NOMO-1 (cell line): Measurements from ENCODE around the gene ETV3.

Experiments used
- DNase-seq, 2 experiments: peaks; one replicate each; lab custom pipeline; 2025; ENCODE audit not compliant: unreplicated experiment in 2 of 2; lab: John Stamatoyannopoulos, UW

The ETV3 gene

DNA sequence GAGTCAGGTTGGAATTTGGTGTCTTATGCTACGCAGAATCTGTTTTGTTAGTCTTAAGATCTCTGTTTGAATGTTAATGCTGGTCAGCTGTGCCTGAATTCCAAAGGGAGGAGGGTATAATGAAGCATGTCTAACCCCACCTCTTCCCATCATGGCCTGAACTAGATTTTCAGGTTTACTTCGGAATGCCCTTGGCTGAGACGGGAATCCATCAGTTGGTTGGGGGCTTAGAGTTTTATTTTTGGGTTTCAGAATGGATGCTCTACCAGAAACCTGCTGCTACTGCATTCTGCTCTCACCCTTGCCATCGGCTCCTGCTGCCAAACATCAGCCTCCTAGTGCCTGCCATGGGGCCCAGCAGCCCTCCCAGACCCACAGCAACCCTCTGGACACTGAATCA is 24.1 kb upstream of the ETV3 start:
- DNase-seq, result no peak

DNA sequence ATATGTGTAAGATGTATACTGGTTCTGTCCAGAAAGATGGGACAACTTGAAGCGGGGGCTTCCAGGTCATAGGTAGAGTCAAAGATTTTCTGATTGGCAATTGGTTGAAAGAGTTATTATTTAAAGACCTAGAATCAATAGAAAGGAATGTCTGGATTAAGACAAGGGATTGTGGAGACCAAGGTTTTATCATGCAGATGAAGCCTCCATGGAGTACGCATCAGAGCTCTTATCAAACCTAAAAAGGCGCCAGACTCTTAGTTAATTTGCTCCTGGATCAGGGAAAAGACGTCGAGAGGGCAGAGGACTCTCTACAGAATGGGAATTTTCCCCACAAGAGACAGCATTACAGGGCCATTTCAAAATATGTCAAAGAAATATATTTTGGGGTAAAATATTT is 23.7 kb upstream of the ETV3 start:
- DNase-seq, result no peak

DNA sequence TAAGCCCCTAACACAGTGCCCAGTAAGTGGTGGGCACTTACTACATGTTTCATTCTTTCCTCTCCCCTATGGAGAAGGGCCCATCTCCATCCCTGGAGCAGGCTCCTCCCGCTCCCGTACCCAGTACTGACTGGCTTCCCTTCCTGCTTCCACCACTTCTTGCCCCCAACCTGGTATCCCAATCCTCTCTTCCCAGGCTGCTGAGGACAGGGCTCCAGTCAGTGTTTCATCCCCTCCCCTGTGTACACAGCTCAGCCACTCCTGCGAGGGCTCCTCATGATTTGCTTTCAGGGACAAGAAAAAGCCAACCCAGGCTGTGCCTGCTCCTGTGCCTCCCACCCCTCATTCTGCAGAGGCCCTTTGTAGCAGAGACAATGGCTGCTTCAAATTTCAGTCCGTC is 20.8 kb upstream of the ETV3 start:
- DNase-seq, result no peak

DNA sequence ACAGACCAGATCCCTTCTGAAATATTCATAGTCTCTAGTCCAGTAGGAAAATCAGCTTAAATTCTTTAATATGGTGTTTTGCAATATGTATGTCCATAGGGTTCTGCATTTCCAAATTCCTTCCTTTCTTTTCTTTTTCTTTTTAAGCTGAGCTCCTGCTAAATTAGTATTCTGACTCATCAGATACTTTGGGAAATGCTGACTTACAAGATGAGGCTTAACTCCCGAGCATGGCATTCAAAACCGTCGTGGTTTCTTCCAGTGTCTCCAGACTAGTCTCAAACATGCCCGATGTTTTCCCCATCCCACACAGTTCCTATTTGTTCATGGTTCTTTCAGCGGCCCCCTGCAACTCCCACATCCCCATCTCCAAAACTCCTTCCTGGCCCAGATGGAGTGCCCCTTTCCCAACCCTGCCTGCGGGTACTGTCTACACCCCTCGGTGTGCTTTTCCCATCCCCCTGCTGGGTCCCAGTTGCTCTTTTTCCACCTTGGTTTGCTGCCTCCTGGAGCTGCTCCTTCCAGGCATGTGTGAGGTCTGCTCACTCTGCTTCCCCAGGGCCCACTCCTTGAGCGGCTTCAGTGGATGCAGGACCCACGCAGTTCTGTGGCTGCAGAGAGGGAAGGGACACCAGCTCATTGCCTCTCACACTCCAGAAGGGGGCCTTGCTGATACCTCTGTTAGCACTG is 19.5 kb upstream of the ETV3 start:
- no peak for DNase-seq

DNA sequence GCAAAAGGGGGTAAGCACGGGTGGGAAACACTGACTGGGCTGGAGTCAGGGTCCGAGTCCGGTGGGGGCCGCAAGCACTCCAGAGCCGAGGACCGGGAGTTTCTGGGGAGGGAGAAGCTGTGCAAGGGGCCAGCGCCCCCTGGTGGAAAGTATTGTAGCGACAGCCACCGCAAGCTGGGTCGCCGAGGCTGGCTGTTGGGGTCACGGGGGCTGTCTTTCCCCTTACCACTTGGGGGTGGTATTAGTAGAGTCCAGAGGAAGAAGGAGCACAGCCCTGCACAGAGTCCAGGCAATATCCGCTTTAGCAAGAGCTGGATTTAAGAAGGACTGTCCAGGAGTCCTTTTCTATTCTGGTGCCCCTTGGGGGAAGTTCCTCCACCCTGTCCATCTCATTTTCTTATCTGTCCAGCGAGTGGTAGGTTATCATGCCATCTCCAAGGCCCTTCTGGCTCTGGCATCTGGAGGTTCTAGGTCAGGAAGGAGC is 17.9 kb upstream of the ETV3 start:
- DNase-seq, result peak; percentile 39 to 61

DNA sequence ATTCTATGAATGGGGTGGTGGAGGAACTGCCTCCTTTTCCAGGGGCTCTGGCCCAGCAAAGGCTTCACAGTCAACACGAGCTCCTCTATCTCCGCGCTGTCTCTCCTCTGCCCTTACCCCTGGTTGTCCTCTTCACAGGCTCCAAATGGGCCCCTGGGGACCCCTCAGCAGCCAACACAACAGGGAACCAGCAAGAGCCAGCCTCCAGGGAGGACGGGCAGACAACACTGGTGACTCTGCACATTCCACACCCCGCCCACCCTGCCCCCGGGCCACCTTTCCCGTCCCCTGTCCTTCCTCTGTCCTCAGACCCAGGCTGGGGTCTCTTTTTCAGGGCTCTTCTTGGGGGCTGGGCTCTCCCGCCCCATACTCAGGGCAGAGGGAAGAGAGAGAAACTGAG is 17.5 kb upstream of the ETV3 start:
- no peak for DNase-seq

DNA sequence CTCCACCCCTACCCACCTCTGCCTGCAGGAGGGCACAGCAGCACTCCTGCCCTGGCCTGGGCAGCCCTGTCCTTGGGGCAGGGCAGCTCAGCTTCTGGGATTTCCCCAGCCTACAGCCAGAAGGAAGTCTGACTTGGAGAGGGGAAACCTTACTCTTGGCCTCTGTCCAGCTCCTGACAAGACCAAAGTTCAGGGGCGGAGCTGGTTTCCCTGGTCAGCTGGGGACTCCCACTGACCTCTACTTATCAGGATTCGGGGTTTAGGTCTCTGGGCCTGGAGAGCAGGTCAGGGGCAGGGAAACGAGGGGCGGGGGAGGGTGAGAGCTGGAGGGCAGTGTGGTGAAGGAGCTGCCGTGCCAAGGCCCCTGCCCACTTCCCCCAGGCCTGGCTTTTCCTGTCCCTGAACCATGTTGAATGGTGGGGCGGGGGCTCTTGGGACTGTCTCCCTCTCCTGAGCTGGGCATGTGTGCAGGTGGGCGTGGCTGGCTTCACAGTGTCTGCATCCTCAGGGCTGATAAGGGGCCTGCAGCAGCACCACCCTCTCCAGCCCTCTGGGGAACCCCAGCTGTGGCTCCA is 16.8 kb upstream of the ETV3 start:
- no peak for DNase-seq

DNA sequence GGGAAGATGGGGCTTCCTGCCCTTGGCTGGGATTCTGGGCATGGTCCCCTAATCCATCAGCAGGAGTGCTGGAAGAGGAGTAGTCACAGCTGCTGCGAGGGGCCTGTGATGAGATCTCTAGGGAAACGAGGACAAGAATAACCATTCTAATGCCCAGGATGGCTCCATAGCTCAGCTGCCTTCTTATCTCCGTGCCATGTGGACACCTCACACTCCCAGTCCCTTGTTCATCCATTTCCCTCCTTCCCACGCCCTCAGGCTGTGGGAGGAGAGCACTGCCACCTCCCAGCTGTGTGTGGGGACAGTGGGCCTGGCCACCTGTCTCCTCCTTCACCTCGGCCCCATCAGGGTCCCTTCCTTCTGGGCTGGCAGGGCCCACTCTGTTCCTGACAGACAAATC is 16.1 kb upstream of the ETV3 start:
- no peak for DNase-seq

DNA sequence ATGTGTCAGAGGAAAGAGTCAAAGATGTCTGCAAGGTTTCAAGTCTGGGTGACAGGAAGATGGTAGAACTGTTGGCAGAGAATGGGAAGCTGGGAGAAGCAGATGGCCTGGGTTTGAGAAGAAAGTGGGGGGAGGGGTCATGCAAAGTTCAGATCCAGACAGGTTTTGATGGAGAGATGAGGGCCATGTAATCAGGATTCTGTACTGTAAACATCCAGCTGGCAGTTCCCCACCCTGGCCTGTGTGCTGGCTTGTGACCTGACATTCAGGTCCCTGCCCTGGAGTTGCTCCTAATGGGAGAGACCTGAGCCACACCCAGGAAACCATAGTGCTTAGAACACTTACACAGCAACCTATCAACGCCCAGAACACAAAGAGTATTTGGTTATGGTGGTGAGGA is 15.6 kb upstream of the ETV3 start:
- DNase-seq, result no peak

DNA sequence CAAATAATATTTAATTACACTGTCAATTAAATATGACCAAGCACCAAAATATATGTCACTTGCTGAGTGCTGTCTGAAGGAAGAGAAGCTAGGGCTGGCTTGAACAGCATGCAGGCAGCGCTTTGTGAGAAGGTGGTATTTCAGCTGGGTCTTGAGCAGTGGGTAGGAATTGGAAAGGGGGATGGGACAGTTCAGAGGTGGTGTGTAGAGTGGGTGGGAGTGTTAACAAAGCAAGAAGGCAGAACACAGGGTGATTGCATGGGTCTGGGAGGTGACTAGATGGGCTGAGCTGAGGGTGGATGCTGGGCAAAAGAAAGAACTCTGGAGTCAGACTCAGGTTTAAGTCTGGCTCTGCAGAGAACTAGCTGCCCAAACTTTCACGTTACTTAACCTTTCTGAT is 14.3 kb upstream of the ETV3 start:
- DNase-seq, result no peak

DNA sequence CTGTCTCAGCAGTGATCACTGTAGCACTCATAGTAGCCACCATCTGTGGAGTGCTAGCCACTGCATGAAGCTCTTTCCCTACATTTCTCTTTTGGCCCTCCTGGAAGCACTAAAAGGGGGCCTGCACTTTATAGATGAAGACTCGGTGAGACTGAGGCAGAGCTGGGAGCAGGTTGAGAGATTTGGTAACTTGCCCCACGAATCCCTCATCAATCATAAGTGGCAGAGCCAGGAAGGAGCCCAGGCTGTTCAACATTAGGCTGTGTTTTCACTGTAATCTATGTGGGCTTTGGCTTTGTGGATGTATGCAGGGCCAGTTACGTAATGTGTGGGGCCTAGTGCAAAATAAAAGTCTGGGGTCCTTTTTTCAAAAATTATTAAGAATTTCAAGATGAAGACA is 13.3 kb upstream of the ETV3 start:
- DNase-seq, result peak in 1 of 2 experiments; percentile 8

DNA sequence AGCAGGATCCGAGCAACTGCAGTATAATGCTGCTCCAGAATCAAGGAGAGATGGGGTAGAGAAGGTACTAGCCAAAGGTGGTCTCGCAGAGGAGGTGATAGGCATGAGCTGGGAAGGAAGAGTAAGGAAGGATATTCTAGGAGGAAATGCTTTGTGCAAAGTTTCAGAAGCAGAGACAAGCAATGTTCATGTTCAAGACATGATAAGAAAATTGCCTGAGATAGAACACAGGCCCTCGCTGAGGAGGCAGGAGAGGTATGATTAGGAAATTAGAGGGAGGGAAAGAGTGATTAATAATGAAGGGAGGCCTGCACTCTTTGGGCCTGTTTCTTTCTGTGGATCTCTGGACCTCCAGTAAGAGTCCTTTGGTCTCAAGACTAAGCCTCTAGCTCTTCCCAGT is 12.9 kb upstream of the ETV3 start:
- no peak for DNase-seq

DNA sequence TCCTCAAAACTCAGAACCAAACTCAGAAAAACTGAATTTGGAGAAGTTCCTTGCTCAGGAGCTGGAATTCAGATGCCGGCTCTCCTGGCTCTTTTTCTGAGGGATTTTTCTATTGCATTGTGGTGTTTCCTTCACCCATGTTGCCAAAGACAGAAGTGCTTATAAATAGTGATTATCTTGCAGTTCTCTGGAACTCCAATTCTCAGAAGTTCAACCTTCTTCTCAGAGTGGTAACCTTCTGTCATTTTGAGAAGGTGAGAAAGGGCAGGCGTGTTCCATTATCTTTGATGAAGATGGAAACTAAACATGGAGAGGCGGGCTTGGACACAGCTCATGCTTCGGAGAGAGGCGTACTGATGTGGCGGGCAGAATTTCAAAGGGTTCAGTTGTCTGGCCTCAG is 12.4 kb upstream of the ETV3 start:
- DNase-seq, result no peak

DNA sequence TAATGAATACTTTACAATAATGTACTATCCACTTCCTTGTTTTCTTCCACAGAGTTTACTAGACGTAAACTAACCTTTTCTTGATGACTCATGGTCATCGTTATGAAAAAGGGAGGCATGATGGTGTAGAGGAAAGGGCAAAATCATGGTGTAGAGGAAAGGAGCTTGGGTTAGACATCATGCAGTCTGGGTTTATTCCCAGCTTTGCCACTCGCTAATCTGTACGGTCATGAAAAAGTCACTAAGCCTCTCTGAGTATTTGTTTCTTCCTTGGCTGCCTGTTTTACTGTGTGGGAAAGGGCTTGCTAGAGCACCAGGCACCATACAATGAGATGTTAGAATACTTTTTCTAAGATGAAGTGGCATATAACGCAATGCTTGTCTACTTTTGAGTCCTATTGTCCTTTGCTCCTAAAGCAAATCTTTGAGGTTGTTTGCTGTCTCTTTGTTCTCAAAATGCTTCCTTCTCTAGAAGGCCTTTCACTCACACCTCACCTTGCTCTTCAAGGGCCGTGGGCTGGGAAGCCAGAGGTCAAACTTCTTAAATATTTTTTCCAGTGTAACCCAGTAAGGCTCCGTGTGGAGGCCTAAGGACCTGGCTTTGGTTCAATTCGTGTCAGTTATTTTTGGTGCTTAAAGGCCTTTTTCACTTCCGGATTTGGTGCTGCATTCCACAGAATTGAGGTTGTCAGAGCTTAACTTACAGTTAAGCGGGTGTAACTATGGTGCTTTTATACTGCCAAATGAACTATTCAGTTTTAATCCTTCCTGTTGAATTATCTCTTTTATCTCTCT is 9.9 kb upstream of the ETV3 start:
- peak; percentile 78 to 82 for DNase-seq

DNA sequence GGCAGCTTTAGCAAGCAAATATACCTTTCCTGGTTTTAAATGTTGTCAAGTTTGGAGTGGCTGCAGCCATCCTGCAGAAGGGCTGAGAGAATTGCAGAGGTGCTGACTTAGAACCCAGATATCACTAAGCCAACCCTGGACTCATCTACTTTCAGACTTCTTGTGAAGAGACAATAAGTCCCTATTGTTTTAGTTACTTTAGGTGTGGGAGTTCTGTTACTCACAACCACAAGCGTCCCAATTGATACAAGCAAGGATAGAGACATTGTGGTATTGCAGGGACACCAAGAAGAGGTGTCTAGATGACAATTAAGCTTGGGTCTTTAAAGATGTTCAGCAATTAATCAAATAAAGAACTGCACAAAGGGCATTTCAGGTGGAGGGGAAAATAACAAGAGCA is 8.8 kb upstream of the ETV3 start:
- DNase-seq, result no peak

DNA sequence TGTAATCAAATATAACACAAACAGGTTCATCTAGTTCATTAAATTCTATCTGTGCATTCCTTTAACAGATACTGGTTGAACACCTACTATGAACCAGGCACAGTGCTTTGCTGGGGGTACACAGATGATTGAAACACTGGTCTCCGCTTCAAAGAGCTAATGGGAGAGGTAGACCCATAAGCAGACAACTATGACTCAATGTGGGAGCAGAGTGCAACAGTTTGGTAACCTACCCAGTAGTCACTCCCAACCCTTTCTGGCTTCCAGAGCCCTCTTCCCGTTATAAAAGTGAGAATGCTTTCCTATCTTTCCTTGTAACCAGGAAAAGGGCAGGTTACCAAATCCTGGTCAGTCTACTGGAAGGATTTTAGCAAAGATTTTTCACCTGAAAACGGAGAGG is 8.0 kb upstream of the ETV3 start:
- no peak for DNase-seq

DNA sequence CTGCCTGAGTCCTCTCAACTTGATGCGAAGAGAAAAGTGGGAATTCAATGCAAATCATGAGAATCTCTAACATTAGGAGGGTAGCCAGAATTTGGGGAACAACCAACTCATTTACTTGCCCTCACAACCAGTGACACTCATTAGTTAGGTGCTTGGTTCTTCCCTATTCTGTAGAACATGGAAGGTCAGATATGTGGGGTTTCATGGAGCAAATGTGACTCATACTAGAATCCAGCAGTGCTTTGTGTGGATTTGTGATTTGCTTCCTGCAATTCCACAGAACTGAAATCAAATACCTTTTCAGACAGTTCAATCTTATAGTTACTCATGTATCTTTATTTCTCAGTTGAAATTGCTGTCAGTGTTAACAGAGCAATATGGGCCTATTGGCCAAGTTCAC is 6.9 kb upstream of the ETV3 start:
- no peak for DNase-seq

DNA sequence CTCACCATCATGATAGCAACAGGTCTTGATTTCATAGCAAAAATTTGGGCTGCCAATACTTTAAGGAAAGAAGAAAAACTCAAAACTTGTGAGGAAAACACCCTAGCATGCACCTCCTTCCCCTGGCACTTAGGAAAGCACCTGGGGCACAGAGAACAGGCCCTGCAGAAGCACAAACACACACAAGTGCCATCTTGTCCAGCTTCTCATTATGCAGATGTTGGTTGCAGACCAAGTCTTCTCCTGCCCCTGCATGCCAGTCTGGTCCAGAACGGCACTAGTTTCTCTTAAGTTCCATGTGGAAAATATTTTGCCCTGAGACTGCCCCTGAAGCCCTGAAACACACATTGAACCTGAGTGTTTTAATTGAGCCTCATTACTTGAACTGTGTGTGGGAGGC is 6.3 kb upstream of the ETV3 start:
- DNase-seq, result no peak

DNA sequence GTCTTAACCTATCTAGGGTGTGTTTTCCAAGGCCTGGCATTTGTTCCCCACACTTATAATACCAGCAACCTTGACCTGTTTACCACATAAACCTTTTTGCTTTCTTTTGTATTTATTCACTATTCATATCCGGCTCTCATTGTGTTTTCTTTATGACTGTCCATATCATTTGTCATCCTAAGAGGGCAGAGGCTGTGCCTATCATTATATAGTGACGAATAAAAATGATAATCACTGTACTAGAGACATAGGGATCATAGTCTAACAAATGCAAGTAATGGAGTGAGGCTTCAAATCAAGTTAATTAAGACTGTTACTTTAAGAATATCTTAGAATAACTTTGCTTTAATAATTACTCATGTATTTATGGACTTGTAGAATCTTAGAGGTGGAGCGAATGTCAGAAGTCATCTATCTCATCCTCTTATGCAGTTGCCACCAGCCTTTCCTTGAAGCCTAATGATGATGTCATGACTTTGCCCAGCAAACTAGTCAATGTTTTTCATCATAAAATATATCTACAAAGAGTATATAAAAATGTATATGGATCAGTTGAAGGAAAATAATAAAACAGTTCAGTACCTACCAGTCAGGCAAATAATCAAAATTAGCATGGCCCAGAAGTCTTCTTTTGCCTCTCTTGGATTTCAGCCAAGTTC is 4.7 kb upstream of the ETV3 start:
- no peak for DNase-seq

DNA sequence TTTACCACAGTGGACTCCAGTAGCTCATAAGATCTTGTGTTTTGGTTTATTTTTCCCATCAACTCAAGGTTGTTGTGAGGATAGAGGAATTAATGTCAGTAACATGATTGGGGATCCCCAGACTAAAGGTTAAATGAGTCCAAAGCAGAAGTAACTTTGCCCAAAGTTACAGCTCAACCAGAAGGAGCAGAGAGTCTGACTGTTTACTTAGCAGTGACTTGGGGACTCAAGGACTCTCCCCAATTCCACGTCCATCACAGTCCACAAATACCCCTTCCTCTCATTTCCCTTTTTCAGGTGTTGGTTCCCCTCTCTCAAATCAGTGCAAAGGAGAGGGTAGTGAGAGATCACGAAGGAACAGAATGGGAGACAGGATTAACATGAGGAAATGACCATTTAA is 4.0 kb upstream of the ETV3 start:
- no peak for DNase-seq

DNA sequence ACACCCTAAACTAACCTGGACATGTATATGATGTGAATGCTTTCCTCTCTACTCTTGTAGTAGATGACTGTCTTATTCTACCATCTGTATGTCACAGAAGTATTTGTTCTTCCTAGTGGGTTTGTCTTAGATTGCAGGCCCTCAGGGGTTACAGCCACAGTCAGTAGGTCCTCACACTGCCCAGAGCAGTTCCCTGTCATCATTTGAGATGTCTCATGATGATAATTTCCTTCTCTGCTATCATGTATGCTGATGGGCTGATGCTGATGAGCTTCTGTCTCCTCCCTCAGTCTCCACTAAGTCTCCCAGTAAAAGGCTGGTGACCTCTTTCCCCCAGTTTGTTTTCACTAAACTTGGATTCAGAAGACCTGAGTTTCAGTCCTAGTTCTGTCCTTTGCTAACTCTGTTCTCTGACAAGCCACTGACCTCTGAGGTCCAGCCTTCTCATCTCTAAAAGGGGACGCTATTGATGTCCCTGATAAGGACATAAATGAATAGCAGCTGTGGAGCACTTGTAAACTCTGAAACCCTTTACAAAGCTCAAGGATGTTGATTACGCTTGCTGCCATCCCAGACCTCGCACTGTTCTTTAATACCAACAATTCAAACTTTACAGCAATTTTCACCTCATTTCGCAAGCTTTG is 3.1 kb upstream of the ETV3 start:
- no peak for DNase-seq
